Measurements from ENCODE around the gene EPHA8. TPM values are rescaled to one million over a fixed set of nuclear protein-coding genes. Genes with fewer than 3 reads are reported as not detected.

Gene EPHA8
- polyA plus RNA-seq, 2 of the 4 experiments (the other 2 are of a cell fraction), result not detected

GRCh38 chr1:22588899-22589422 lies 25.7 kb downstream of the EPHA8 start:
- FAIRE-seq, result no peak
- no peak overlapping the region for H3K4me3 ChIP-seq
- no peaks in the 10 kb centered on the region for H3K4me1 ChIP-seq
- TF ChIP-seq HMGXB4 (CRISPR knock-in tag; IDR thresholded peaks at IDR 0.05; ENCODE audit: borderline replicate concordance) (no peak), ATOH8 (CRISPR knock-in tag; IDR thresholded peaks at IDR 0.05; ENCODE audit: low read depth) (no peak), POLR2AphosphoS2 (conservative IDR thresholded peaks at IDR 0.05; ENCODE audit: low read length) (no peak), MYC (IDR thresholded peaks at IDR 0.05; ENCODE audit: borderline replicate concordance, low read length) (no peak), MAX (IDR thresholded peaks at IDR 0.05) (no peak), MAZ (IDR thresholded peaks at IDR 0.05; ENCODE audit: borderline replicate concordance, low read depth, low read length) (no peak), HOXB5 (CRISPR knock-in tag; IDR thresholded peaks at IDR 0.05) (no peak), JUNB (IDR thresholded peaks at IDR 0.05) (no peak), BHLHE40 (IDR thresholded peaks at IDR 0.05; ENCODE audit: low read depth, low read length) (no peak), ESRRA (IDR thresholded peaks at IDR 0.05; ENCODE audit: borderline replicate concordance, low read length) (no peak)
- ATAC-seq, result no peak
- CTCF ChIA-PET, result interaction anchor here (0.9 kb wide), 1 partner anchor 21 kb away, joined by 3 read pairs; no protein-coding TSS in a partner anchor
- H3K4me2 ChIP-seq, result no peak overlapping the region
- no peak for DNase-seq (ENCODE audit: low read depth in 1 of 2, low spot score in 1 of 2)
- POLR2A ChIA-PET, result no interaction called here
- 60% methylated on average over 6 of the region's 24 CpGs for WGBS (ENCODE audit: missing lambda C conversion rate)
- no peak overlapping the region for H3K27ac ChIP-seq
- H3K9me3 ChIP-seq, result no peaks in the 10 kb centered on the region

GRCh38 chr1:22591576-22591975 lies 28.3 kb downstream of the EPHA8 start:
- H3K4me2 ChIP-seq, result no peak overlapping the region
- DNase-seq (ENCODE audit: low read depth in 1 of 2, low spot score in 1 of 2), result no peak
- no peak overlapping the region for H3K27ac ChIP-seq
- H3K9me3 ChIP-seq, result no peaks in the 10 kb centered on the region
- WGBS (ENCODE audit: missing lambda C conversion rate), result 35% methylated on average over 6 of the region's 8 CpGs
- TF ChIP-seq CHD2 (IDR thresholded peaks at IDR 0.05; ENCODE audit: low read length, partially characterized antibody) (no peak), MAZ (IDR thresholded peaks at IDR 0.05; ENCODE audit: borderline replicate concordance, low read depth, low read length) (no peak), BHLHE40 (IDR thresholded peaks at IDR 0.05; ENCODE audit: low read depth, low read length) (no peak)
- H3K4me1 ChIP-seq, result no peaks in the 10 kb centered on the region
- no peak for ATAC-seq
- CTCF ChIA-PET, result interaction anchor here (1.4 kb wide), 1 partner anchor 50 kb away, joined by 4 read pairs; no protein-coding TSS in a partner anchor
- POLR2A ChIA-PET, result no interaction called here
- no peak for FAIRE-seq
- H3K4me3 ChIP-seq, result no peak overlapping the region

- ChIA-PET POLR2A (no interaction called here), CTCF (interaction anchor here (1.4 kb wide), 1 partner anchor 49 kb away, joined by 4 read pairs; no protein-coding TSS in a partner anchor)
- ATAC-seq (no peak), DNase-seq (ENCODE audit: low read depth in 1 of 2, low spot score in 1 of 2) (no peak), FAIRE-seq (no peak)
- no peak overlapping the region for H3K4me3 ChIP-seq
- TF ChIP-seq TP53 (CRISPR knock-in tag; IDR thresholded peaks at IDR 0.05) (no peak), HOXB13 (CRISPR knock-in tag; IDR thresholded peaks at IDR 0.05; ENCODE audit: low read depth) (no peak), RAD21 (conservative IDR thresholded peaks at IDR 0.05 in 1 of 2, IDR thresholded peaks at IDR 0.05 in 1 of 2) (no peak), POLR2A (IDR thresholded peaks at IDR 0.05; ENCODE audit: low read length) (no peak), MAX (IDR thresholded peaks at IDR 0.05) (no peak), ESRRA (IDR thresholded peaks at IDR 0.05; ENCODE audit: borderline replicate concordance, low read length) (no peak), CBX2 (IDR thresholded peaks at IDR 0.05; ENCODE audit: borderline replicate concordance, low read depth) (no peak), ZC3H11A (IDR thresholded peaks at IDR 0.05) (no peak), FOSB (CRISPR knock-in tag; IDR thresholded peaks at IDR 0.05) (no peak), CHD2 (IDR thresholded peaks at IDR 0.05; ENCODE audit: low read length, partially characterized antibody) (no peak), REST (IDR thresholded peaks at IDR 0.05) (no peak)
- H3K9me3 ChIP-seq, result no peaks in the 10 kb centered on the region
- H3K4me1 ChIP-seq, result no peaks in the 10 kb centered on the region
- no peak overlapping the region for H3K4me2 ChIP-seq
- 57% methylated on average over 9 of the region's 9 CpGs for WGBS (ENCODE audit: missing lambda C conversion rate)
- H3K27ac ChIP-seq, result no peak overlapping the region
These were observed 28.8 kb downstream of the EPHA8 start for GRCh38 chr1:22592051-22592450.
